Esophagus muscularis mucosa (tissue), 4 donors: ENCODE measurements around the gene DUSP16.

Source experiments
- EP300 ChIP-seq: sonication (generic); formaldehyde crosslinking; IDR thresholded peaks from one replicate; pipeline ENCODE4 v1.6.1; 2017; ENCODE audit warnings: antibody characterized with exemption
- POLR2A ChIP-seq: fragments of 450-650 bp; IDR thresholded peaks from one replicate; pipeline ENCODE4 v1.6.1; 2017; ENCODE audit warnings: antibody characterized with exemption, moderate library complexity, mild to moderate bottlenecking, low read depth
- POLR2AphosphoS5 ChIP-seq, 2 donors: sonication (generic); formaldehyde crosslinking; IDR thresholded peaks; one replicate each; pipeline ENCODE4 v1.6.1; 2017; ENCODE audit warnings: antibody characterized with exemption in 2 of 2
- TF ChIP-seq, protein P1 (sequence below), 3 experiments: fragments of 200-600 bp in 2 of 3; fragments of 450-650 bp in 1 of 3; sonication (generic) in 2 of 3; IDR thresholded peaks; one replicate each; pipeline ENCODE4 v1.5.1; 2017 to 2019; ENCODE audit warnings: antibody characterized with exemption in 3 of 3, mild to moderate bottlenecking in 2 of 3, moderate library complexity in 1 of 3

DNA sequence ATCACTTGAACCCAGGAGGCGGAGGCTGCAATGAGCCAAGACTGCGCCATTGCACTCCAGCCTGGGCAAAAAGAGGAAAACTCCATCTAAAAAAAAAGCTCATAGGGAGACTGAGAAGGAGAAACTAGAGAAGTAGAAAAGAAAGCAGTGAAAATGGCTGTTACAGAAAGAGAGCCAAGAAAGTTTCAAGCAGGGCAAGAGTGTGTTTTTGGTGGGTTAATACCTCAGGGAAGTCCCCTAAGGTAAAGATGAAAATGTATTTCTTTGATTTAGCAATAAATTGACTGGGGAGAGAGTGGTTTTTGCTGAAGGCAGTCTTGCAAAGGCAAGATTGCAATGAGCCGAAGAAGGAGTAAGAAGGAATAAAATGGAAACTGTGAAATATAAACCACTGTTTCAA, 10.0 kb upstream of the DUSP16 start:
- TF ChIP-seq, protein P1, sequence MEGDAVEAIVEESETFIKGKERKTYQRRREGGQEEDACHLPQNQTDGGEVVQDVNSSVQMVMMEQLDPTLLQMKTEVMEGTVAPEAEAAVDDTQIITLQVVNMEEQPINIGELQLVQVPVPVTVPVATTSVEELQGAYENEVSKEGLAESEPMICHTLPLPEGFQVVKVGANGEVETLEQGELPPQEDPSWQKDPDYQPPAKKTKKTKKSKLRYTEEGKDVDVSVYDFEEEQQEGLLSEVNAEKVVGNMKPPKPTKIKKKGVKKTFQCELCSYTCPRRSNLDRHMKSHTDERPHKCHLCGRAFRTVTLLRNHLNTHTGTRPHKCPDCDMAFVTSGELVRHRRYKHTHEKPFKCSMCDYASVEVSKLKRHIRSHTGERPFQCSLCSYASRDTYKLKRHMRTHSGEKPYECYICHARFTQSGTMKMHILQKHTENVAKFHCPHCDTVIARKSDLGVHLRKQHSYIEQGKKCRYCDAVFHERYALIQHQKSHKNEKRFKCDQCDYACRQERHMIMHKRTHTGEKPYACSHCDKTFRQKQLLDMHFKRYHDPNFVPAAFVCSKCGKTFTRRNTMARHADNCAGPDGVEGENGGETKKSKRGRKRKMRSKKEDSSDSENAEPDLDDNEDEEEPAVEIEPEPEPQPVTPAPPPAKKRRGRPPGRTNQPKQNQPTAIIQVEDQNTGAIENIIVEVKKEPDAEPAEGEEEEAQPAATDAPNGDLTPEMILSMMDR (IDR thresholded peaks at IDR 0.05): no peak
- TF ChIP-seq POLR2A: no peak
- no peak for TF ChIP-seq POLR2AphosphoS5 (IDR thresholded peaks at IDR 0.05)
- no peak for TF ChIP-seq EP300
